ENCODE data around the gene FASTKD2.

Gene FASTKD2

DNA sequence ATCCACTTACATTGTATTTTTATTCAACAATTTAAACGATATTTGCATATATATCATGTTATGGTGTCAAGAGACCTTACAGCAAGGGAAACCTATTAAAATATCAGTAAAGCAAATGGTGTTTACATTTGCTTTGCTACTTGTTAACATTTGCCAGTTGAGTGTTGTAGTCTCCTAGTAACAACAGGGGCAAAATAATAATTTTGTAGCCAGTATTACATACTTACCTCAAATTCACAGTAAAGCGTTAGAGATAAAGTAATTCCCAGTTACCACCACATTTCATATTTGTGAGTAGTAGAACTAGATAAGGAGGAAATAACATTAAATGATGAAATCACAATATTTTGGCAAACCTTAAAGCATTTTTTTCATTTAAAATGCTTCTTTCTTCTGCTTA, 71.3 kb downstream of the FASTKD2 start:
- DNase-seq (ENCODE audit: low read depth, low spot score), result no peak

DNA sequence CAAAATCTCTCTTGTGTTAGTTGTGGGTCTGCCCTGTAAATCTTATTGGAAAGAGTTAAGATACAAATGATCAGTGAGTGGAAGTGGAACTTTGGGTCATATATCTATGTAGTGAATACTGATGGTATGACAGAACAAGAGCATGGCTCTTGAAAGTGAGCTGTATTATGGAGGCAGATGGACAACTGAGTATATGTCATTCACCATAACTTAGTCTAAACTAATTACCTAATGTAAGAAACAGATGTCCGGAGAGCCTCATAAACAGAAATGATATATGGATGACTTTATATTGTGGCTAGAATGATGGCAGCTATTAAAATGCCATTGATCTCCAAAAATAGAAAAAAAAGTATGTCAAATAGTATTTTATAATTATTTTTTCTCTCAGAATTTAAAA, 72.4 kb downstream of the FASTKD2 start:
- no peak for DNase-seq (ENCODE audit: low read depth, low spot score)

DNA sequence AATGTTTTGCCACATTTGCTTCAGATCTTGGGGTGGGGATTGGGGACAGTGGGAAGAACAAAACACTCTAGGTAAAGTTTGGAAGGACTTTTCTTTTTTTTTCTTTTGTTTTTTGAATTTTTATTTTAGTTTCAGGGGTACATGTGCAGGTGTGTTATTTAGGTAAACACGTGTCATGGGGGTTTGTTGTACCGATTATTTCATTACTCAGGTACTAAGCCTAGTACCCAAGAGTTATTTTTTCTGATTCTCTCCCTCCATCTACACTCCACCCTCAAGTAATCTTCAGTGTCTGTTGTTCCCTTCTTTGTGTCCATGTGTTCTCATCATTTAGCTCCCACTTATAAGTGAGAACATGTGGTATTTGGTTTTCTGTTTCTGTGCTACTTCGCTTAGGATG, 73.3 kb downstream of the FASTKD2 start:
- no peak for DNase-seq (ENCODE audit: low read depth, low spot score)

DNA sequence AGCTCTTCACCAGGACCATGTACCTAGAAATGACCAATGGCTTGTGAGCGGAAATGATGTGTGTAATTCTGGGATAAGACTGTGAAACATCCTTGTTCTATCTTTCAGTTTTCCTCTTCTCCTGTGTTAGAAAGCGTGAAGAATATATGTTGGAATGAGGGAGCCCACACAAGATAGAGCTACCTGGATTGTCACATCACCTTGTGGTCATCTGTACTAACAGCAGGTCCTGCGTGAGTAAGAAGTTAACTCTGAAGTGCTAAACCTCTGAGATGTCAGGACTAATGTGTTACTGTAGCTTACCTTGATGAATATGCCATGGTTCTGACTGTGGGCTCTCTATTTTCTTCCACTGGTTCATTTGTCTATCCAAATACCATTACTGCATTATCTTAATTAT, 75.6 kb downstream of the FASTKD2 start:
- DNase-seq (ENCODE audit: low read depth, low spot score), result no peak

Data from astrocyte of the hippocampus (primary cell).